GM19035 (cell line): Measurements from ENCODE around the gene PIGQ.

Source experiments
- ATAC-seq: cut with Tn5 transposase; IDR thresholded peaks from one replicate; pipeline ENCODE4 v1.9.1; 2021; ENCODE audit not compliant: unreplicated experiment

PIGQ gene

DNA sequence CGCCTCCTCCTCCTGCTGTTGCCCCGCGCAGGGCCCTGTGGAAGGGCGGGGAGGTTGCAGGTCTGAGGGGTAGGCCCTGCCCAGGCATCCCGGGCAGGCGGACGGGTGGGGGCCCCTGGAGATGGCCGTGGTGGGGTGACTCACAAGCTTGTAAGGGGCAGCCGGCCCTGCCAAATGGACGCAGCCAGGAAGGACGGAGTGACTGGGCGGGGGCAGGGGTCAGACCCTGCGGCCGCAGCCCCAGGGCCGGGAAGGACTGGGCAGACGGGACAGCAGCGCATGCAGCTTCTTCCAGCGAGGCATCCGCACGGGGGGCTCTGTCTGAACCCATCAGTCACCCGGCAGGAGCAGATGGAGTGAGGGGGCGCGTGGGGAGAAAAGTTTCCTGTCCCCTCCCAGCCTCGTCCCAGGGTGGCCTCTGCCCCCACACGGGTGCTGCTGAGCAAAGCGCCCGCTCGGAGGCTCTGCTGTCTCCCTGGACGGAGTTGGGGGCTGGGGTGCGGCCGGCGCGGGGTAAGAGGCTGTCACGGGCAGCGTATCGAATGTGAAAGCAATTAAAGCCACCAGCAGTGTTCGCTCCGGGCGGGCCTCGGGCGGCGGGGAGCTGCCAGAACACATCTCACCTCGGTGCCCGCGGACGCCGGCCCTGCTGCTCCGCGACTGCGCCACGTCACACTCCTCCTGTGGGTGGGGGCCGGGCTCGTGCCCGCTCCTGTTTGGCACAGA, 15.0 kb upstream of the PIGQ start:
- ATAC-seq = no peak

DNA sequence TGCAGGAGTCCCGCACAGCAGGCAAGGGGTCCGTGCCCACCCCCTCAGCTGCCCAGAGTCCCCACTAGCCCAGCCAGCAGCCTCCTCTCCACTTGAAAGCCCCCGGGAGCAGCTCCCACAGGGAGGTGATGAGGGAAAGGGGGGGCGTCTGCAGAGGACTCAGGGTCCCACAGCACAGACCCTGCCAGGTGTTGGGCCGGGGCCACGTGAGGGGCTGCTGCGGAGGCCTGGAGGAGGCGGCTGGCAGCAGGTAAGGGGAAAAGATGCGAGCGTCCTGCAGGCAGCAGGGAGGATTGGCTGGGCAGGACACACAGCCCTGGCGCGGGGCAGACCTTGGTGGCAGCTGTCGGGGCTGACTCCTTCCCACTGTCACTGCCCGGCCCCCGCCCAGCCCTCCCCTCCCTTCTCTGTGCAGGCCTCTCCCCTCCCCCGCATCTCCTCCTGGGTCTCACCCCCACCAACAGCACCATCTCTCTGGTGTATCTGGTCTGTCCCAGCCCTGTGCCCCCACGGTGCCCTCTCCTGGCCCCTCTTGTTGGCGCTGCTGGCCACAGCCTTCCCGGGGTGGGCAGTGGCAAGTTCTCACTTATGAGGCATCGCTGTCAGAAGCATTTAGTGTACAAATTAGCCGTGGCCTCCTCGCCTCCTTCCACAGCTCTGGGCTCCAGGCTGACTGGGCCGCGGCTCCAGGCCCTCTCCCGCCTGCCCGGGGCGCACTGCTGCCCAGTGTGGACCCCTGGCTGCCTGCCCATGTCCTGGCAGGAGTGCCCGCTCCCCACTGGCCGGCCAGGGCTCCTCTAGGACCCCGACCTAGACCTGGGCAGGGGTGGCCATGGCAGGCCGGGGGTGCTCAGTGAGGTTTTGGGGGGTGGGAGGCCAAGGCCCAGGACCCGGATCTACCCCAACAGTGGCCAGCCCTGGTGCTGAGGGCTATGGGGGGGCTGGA, 14.0 kb upstream of the PIGQ start:
- no peak for ATAC-seq

- ATAC-seq = no peak
Measured at GRCh38 chr16:556474-557173, 13.1 kb upstream of the PIGQ start.

DNA sequence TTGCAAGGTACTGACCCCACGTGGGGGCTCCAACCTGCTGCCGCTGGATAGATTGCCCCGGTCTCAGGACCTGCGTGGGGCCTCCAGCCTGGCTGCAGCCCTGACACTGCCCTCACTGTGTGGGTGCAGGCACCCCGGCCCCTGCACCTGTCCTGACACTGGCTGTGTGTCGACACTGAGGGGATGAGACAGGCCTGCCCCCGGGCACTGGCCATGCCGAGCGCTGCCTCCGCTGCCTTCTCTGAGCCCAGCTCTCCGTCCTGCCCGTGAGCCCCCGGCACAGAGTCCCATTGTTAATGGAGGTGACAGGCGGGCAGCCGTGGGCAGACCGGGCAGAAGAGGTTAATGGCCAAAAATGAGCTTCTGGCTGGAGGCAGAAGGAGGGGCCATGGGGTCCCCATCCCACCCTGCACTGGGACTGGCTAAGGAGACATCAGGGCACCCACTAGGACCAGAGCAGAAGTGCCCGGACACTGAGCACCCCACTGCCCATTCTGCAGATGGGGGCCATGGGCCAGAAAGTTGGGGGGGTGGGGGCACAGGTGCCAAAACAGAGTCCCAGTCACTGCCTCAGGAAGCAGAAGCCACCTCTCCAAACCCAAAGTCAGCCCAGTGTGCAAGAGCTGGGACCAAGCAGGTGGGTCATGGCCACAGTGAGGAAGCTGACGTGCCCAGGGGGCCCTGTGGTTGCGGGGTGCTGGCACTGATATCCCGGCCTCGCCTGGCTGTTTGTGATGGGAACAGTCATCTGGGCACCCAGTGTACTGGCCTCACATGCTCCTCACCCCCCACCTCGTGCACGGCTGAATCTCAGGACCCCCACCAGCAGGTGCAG, 12.1 kb upstream of the PIGQ start:
- ATAC-seq = no peak

DNA sequence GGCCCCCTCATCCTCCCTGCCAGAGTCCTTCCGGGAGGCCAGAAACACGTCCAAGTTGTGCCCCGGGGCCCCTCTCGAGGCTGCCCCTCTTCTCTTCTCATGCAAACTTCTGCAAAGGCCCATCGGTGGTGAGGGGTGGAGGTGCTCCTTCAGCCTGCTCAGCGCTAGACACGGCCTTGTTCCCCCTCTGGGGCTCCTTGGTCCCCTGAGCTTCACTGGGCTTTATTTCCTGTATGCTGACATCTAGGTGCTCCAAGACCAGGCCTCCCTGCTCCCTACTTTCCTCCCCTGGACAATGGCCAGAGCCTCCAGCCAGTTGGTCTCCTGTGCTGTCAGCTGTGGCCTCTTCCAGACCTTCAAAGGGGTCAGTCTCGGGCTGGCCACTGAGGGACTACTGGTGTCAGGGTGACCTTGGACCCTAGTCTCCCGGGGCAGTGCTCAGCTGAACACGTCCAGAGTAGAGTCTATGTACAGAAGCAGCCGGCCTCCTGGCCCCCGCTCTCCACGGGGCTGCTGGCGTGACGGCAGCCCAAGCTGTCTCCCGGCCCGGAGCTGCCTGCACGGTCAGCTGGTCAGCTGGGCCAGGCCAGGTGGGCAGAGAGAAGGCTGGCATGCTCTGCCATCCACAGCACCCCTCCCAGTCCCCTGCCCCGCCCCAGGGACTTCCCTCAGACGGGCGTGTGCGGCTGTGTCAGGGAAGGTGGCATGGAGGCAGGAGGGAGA, 11.3 kb upstream of the PIGQ start:
- ATAC-seq = no peak

DNA sequence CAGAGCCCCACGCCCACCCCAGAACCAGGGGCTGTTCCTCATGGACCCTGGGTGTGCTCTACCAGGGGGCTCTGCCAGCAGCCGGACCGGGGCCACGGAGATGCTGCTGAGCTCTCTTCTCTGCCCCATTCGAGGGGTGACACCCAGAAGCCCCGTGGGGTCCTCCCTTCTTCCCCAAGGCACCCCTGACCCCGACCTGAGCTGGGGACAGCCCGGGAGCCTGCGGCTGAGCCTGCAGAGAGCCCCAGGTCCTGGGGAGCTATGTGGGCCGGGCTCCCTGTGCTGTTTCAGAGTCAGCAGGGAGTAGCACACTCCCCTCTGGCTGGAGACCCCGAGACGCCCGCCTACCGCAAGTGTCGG, 10.8 kb upstream of the PIGQ start:
- ATAC-seq = no peak

DNA sequence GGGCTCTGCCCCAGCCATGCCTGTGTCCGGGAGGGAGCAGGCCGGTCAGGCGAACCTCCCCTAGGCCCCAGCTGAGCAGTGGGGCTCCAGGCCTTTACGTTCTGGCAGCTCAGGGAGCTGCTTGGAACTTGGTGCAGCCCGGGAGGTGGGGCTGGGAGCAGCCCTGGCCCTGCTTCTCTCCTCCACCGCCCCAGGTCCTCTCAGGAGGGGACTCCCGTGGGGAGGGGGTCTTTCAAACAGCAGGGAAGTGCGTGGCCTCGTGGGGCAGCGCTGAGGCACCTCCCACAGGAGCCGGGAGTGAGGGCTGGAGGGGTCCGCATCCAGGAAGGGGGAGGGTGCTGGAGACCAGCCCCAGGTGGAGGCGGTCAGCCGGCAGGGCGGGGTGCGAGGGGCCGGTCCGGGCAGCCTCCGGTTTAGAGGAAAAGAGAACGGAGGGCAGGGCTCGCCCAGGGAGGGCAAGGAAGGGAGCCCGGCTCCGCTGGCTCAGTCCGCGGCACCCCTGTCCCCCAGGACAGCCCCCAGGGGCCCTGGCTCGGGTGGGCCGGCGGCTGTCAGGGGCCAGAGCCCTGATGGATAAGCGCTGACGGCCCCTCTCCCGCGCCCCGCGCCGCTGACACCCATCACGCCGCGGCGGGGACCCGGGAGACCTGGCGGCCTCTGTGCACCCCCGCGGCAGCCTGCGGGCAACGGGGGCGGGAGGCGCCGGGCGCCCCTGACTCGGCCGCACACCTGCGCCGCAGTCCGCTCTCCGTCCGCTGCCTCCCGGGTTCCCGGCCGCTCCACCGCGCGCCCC, 10.2 kb upstream of the PIGQ start:
- ATAC-seq = no peak

GRCh38 chr16:560204-560700, 9.5 kb upstream of the PIGQ start, which contains the start of gene PRR35:
PRR35 (plus strand) TSS chr16:560394; CDS start chr16:563295, 2,901 bp downstream.
- ATAC-seq = no peak

- ATAC-seq = no peak
Measured at GRCh38 chr16:560701-561412, 8.9 kb upstream of the PIGQ start.

DNA sequence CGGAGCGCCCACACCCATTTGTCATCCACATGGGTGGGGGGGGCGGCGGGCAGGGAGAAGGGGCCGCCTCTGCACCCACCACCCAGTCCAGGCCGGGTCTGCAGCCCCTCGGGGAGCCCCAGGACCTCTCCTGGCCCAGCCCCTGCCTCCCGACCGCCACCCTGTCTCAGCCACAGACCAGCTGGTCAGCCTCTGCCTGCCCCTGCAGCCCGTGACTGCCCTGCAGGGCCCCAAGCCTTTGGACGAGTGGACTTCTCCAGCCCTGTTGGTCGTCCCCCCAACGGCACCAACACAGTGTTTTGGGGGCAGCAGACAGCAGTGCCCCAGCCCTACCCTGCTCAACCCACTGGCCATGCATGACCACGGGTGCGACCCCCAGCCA, 8.4 kb upstream of the PIGQ start:
- no peak for ATAC-seq

GRCh38 chr16:561957-562938, 7.5 kb upstream of the PIGQ start:
- ATAC-seq = no peak

DNA sequence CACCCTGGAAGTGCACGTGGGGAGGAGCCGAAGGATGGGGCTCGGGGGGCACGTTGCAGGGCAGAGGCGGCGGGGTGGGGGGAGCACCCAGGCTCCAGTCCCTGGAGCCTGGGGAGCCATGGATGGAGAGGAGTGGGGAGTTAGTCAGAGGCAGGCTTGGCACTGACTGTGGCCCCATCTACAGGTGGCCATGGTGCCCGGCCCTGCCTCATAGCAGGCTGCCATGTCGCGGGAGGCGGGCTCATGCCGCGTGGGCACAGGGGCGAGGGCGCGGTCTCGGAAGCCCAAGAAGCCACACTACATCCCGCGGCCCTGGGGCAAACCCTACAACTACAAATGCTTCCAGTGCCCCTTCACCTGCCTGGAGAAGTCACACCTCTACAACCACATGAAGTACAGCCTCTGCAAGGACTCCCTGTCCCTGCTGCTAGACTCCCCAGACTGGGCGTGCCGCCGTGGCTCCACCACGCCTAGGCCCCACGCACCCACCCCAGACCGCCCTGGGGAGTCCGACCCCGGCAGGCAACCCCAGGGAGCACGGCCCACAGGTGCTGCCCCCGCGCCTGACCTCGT, 6.6 kb upstream of the PIGQ start:
- ATAC-seq = no peak

DNA sequence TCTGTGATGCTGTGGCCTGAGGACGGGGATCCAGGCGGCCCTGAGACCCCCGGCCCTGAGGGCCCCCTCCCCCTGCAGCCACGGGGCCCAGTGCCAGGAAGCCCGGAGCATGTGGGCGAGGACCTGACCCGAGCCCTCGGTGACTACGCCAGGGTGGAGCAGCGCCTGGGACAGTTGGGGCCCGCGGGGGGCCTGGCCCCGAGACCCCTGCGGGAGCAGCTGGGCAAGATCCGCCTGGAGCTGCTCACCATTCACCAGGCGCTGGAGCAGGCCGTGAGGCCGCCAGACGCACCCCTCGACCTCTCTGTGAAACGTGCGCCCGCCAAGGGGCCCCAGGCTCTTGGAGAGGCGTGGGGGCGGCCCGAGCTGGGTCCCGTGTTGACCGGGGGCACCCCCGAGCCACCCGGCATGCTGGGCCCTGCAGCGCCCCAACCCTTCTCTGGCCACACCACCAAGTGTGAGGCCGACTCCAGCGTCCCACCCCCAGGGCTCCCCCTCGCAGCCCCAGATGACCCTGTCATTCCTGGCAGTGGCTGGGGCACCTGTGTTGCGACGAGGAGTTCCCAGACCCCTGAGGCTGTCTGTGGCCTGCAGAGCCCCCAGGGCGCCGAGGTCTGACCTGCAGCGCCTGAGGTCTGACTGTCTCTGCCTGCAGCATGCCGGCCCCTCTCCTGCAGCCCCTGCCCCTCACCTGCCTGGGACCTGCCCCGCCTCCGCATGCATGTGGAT, 4.9 kb upstream of the PIGQ start:
- ATAC-seq = no peak

GRCh38 chr16:565419-566330, 4.1 kb upstream of the PIGQ start:
- no peak for ATAC-seq
